ENCODE measurements around the gene PCNA. TPM values are rescaled to one million over a fixed set of nuclear protein-coding genes. Genes with fewer than 3 reads are reported as not detected.

PCNA gene
- total and polyA plus RNA-seq, 2 experiments from 2014 or later = 353 to 428 TPM

DNA sequence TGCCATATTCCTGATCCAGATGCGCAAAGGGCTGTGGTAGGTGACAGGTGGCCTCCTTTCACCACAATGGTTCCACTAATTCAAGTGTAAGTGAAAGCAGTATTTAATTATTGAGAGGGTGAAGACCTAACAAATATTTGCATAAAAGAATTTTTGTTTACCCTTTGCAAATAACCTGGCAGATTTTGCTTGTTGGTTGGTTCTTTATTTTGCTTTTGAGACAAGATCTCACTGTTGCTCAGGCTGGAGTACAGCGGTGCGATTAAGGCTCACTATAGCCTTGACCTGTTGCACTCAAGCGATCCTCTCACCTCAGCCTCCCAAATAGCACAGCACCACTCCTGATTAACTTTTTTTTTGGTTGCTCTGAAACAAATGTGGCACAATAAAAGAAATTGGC lies 49.2 kb downstream of the PCNA start (continued):
- TF ChIP-seq, protein P1, sequence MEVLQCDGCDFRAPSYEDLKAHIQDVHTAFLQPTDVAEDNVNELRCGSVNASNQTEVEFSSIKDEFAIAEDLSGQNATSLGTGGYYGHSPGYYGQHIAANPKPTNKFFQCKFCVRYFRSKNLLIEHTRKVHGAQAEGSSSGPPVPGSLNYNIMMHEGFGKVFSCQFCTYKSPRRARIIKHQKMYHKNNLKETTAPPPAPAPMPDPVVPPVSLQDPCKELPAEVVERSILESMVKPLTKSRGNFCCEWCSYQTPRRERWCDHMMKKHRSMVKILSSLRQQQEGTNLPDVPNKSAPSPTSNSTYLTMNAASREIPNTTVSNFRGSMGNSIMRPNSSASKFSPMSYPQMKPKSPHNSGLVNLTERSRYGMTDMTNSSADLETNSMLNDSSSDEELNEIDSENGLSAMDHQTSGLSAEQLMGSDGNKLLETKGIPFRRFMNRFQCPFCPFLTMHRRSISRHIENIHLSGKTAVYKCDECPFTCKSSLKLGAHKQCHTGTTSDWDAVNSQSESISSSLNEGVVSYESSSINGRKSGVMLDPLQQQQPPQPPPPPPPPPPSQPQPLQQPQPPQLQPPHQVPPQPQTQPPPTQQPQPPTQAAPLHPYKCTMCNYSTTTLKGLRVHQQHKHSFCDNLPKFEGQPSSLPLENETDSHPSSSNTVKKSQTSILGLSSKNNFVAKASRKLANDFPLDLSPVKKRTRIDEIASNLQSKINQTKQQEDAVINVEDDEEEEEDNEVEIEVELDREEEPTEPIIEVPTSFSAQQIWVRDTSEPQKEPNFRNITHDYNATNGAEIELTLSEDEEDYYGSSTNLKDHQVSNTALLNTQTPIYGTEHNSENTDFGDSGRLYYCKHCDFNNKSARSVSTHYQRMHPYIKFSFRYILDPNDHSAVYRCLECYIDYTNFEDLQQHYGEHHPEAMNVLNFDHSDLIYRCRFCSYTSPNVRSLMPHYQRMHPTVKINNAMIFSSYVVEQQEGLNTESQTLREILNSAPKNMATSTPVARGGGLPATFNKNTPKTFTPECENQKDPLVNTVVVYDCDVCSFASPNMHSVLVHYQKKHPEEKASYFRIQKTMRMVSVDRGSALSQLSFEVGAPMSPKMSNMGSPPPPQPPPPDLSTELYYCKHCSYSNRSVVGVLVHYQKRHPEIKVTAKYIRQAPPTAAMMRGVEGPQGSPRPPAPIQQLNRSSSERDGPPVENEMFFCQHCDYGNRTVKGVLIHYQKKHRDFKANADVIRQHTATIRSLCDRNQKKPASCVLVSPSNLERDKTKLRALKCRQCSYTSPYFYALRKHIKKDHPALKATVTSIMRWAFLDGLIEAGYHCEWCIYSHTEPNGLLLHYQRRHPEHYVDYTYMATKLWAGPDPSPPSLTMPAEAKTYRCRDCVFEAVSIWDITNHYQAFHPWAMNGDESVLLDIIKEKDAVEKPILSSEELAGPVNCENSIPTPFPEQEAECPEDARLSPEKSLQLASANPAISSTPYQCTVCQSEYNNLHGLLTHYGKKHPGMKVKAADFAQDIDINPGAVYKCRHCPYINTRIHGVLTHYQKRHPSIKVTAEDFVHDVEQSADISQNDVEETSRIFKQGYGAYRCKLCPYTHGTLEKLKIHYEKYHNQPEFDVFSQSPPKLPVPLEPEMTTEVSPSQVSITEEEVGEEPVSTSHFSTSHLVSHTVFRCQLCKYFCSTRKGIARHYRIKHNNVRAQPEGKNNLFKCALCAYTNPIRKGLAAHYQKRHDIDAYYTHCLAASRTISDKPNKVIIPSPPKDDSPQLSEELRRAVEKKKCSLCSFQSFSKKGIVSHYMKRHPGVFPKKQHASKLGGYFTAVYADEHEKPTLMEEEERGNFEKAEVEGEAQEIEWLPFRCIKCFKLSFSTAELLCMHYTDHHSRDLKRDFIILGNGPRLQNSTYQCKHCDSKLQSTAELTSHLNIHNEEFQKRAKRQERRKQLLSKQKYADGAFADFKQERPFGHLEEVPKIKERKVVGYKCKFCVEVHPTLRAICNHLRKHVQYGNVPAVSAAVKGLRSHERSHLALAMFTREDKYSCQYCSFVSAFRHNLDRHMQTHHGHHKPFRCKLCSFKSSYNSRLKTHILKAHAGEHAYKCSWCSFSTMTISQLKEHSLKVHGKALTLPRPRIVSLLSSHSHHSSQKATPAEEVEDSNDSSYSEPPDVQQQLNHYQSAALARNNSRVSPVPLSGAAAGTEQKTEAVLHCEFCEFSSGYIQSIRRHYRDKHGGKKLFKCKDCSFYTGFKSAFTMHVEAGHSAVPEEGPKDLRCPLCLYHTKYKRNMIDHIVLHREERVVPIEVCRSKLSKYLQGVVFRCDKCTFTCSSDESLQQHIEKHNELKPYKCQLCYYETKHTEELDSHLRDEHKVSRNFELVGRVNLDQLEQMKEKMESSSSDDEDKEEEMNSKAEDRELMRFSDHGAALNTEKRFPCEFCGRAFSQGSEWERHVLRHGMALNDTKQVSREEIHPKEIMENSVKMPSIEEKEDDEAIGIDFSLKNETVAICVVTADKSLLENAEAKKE (CRISPR knock-in tag; IDR thresholded peaks at IDR 0.05) = no peak
- TF ChIP-seq CREB1 (CRISPR knock-in tag; IDR thresholded peaks at IDR 0.05; ENCODE audit: low read depth) = no peak
- TF ChIP-seq STAT1 (IDR thresholded peaks at IDR 0.05; ENCODE audit: unreplicated experiment) = no peak
- TF ChIP-seq, protein P2, sequence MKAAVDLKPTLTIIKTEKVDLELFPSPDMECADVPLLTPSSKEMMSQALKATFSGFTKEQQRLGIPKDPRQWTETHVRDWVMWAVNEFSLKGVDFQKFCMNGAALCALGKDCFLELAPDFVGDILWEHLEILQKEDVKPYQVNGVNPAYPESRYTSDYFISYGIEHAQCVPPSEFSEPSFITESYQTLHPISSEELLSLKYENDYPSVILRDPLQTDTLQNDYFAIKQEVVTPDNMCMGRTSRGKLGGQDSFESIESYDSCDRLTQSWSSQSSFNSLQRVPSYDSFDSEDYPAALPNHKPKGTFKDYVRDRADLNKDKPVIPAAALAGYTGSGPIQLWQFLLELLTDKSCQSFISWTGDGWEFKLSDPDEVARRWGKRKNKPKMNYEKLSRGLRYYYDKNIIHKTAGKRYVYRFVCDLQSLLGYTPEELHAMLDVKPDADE (IDR thresholded peaks at IDR 0.05) = no peak
- TF ChIP-seq, protein P3, sequence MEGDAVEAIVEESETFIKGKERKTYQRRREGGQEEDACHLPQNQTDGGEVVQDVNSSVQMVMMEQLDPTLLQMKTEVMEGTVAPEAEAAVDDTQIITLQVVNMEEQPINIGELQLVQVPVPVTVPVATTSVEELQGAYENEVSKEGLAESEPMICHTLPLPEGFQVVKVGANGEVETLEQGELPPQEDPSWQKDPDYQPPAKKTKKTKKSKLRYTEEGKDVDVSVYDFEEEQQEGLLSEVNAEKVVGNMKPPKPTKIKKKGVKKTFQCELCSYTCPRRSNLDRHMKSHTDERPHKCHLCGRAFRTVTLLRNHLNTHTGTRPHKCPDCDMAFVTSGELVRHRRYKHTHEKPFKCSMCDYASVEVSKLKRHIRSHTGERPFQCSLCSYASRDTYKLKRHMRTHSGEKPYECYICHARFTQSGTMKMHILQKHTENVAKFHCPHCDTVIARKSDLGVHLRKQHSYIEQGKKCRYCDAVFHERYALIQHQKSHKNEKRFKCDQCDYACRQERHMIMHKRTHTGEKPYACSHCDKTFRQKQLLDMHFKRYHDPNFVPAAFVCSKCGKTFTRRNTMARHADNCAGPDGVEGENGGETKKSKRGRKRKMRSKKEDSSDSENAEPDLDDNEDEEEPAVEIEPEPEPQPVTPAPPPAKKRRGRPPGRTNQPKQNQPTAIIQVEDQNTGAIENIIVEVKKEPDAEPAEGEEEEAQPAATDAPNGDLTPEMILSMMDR (conservative IDR thresholded peaks at IDR 0.05; ENCODE audit: low read depth in 2 of 2) = no peak
- no peak for TF ChIP-seq EZH2 (IDR thresholded peaks at IDR 0.05; ENCODE audit: low read depth, unreplicated experiment)
- TF ChIP-seq, protein P4, sequence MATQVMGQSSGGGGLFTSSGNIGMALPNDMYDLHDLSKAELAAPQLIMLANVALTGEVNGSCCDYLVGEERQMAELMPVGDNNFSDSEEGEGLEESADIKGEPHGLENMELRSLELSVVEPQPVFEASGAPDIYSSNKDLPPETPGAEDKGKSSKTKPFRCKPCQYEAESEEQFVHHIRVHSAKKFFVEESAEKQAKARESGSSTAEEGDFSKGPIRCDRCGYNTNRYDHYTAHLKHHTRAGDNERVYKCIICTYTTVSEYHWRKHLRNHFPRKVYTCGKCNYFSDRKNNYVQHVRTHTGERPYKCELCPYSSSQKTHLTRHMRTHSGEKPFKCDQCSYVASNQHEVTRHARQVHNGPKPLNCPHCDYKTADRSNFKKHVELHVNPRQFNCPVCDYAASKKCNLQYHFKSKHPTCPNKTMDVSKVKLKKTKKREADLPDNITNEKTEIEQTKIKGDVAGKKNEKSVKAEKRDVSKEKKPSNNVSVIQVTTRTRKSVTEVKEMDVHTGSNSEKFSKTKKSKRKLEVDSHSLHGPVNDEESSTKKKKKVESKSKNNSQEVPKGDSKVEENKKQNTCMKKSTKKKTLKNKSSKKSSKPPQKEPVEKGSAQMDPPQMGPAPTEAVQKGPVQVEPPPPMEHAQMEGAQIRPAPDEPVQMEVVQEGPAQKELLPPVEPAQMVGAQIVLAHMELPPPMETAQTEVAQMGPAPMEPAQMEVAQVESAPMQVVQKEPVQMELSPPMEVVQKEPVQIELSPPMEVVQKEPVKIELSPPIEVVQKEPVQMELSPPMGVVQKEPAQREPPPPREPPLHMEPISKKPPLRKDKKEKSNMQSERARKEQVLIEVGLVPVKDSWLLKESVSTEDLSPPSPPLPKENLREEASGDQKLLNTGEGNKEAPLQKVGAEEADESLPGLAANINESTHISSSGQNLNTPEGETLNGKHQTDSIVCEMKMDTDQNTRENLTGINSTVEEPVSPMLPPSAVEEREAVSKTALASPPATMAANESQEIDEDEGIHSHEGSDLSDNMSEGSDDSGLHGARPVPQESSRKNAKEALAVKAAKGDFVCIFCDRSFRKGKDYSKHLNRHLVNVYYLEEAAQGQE (IDR thresholded peaks at IDR 0.05; ENCODE audit: unreplicated experiment) = no peak
- no peak for TF ChIP-seq NANOG (IDR thresholded peaks at IDR 0.05; ENCODE audit: borderline replicate concordance)
- TF ChIP-seq ZNF331 (CRISPR knock-in tag; IDR thresholded peaks at IDR 0.05; ENCODE audit: low read depth) = no peak
- no peak for TF ChIP-seq POLR2AphosphoS5 (IDR thresholded peaks at IDR 0.05; ENCODE audit: low read depth)
- no peak for TF ChIP-seq EZH2phosphoT487 (IDR thresholded peaks at IDR 0.05; ENCODE audit: unreplicated experiment)
